HG02571 (cell line): ENCODE data around the gene PTPN14.

ENCODE experiments used
- ATAC-seq: cut with Tn5 transposase; IDR thresholded peaks from one replicate; pipeline ENCODE4 v1.9.1; 2021; ENCODE audit warnings: mild to moderate bottlenecking, moderate library complexity; ENCODE audit not compliant: unreplicated experiment

The PTPN14 gene

GRCh38 chr1:214341932-214342331 lies 209.5 kb downstream of the PTPN14 start:
- no peak for ATAC-seq

GRCh38 chr1:214341459-214341858 lies 209.9 kb downstream of the PTPN14 start:
- ATAC-seq, result no peak

- no peak for ATAC-seq
Observed at GRCh38 chr1:214338212-214338611, 213.2 kb downstream of the PTPN14 start.

- no peak for ATAC-seq
Observed at GRCh38 chr1:214337511-214337910, 213.9 kb downstream of the PTPN14 start.

GRCh38 chr1:214337015-214337414 lies 214.4 kb downstream of the PTPN14 start:
- ATAC-seq, result no peak

- no peak for ATAC-seq
Observed at GRCh38 chr1:214335567-214335966, 215.8 kb downstream of the PTPN14 start.

- no peak for ATAC-seq
Observed at GRCh38 chr1:214332946-214333798, 218.2 kb downstream of the PTPN14 start.

- ATAC-seq, result no peak
Observed at GRCh38 chr1:214331827-214332423, 219.5 kb downstream of the PTPN14 start.

GRCh38 chr1:214331180-214331579 lies 220.2 kb downstream of the PTPN14 start:
- ATAC-seq, result no peak

GRCh38 chr1:214330715-214331114 lies 220.7 kb downstream of the PTPN14 start:
- ATAC-seq, result no peak

GRCh38 chr1:214330222-214330621 lies 221.2 kb downstream of the PTPN14 start:
- ATAC-seq, result no peak

GRCh38 chr1:214329470-214330220 lies 221.8 kb downstream of the PTPN14 start:
- ATAC-seq, result no peak

- peak; percentile 85 for ATAC-seq
Observed at GRCh38 chr1:214328770-214329469, 222.5 kb downstream of the PTPN14 start.

GRCh38 chr1:214327514-214327913 lies 223.9 kb downstream of the PTPN14 start:
- ATAC-seq, result no peak

GRCh38 chr1:214326406-214326805 lies 225.0 kb downstream of the PTPN14 start:
- peak; percentile 60 for ATAC-seq

- ATAC-seq, result no peak
Observed at GRCh38 chr1:214324896-214325800, 226.3 kb downstream of the PTPN14 start.

- ATAC-seq, result no peak
Observed at GRCh38 chr1:214321705-214322453, 229.5 kb downstream of the PTPN14 start.

GRCh38 chr1:214319938-214320337 lies 231.5 kb downstream of the PTPN14 start:
- no peak for ATAC-seq
